ENCODE results near the gene OGG1. TPM values are rescaled to one million over a fixed set of nuclear protein-coding genes. Genes with fewer than 3 reads are reported as not detected.

OGG1 gene
- total and polyA plus RNA-seq, 9 of the 15 experiments (the other 6 are each of a cell fraction or from before 2014, with no cell fraction given), result 6.6 to 33.0 (median 24.4) TPM

DNA sequence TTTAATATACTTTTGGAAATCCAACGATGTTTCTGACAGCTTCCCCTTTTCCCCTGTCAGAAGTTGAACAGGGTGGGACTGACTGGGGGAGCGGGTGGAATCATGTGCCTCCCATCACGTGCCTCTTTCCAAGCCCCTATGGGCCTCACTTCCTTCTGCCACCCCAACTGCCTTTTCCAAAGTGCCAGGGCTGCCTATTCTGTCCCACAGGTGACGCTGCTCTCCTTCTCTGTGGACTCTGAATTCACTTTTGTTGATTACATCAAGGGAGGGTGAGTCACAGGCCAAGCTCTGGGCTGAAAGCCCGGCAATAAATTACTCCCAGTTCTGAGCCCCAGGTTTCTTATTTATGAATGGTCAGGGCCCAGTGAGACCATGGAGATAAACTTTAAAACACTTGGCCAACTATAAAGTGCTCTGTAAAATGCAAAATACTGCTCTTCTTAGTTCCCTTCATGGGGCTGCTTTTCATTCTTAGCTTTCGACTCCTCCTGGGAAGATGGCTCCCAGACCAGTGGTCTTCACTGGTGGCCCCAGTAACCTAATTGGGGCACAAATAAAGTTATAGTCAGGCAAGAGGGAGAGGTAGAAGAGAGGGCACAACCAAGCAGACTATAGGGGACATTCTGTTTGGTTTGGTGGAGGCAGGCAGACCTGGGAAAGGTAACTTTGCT is 33.9 kb upstream of the OGG1 start (continued):
- TF ChIP-seq, protein P1, sequence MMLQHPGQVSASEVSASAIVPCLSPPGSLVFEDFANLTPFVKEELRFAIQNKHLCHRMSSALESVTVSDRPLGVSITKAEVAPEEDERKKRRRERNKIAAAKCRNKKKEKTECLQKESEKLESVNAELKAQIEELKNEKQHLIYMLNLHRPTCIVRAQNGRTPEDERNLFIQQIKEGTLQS (IDR thresholded peaks at IDR 0.05), result peak; percentile 98
- TF ChIP-seq, protein P1 (CRISPR knock-in tag; conservative IDR thresholded peaks at IDR 0.05), result peak; percentile 99
- peak; percentile 38; the same call in 1 of the 2 replicates for TF ChIP-seq ZZZ3 (IDR thresholded peaks at IDR 0.05)
- TF ChIP-seq SIRT6 (IDR thresholded peaks at IDR 0.05; ENCODE audit: low read depth, low read length), result no peak
- TF ChIP-seq CBX2 (IDR thresholded peaks at IDR 0.05; ENCODE audit: insufficient read depth, low read length, poor library complexity, severe bottlenecking), result no peak
- no peak for TF ChIP-seq EZH2 (IDR thresholded peaks at IDR 0.05; ENCODE audit: borderline replicate concordance, low read depth, low read length)
- no peak; the same call in 1 of the 2 replicates for TF ChIP-seq CEBPB (tag; IDR thresholded peaks at IDR 0.05)
- TF ChIP-seq CBFA2T2 (conservative IDR thresholded peaks at IDR 0.05), result peak; percentile 76
- peak; percentile 60 for TF ChIP-seq TEAD4 (IDR thresholded peaks at IDR 0.05; ENCODE audit: low read length)
- TF ChIP-seq TEAD4 (CRISPR knock-in tag; IDR thresholded peaks at IDR 0.05; ENCODE audit: borderline replicate concordance), result no peak
- TF ChIP-seq, protein P2, sequence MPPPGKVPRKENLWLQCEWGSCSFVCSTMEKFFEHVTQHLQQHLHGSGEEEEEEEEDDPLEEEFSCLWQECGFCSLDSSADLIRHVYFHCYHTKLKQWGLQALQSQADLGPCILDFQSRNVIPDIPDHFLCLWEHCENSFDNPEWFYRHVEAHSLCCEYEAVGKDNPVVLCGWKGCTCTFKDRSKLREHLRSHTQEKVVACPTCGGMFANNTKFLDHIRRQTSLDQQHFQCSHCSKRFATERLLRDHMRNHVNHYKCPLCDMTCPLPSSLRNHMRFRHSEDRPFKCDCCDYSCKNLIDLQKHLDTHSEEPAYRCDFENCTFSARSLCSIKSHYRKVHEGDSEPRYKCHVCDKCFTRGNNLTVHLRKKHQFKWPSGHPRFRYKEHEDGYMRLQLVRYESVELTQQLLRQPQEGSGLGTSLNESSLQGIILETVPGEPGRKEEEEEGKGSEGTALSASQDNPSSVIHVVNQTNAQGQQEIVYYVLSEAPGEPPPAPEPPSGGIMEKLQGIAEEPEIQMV (tag; conservative IDR thresholded peaks at IDR 0.05; ENCODE audit: low read depth), result no peak
- TF ChIP-seq, protein P3, sequence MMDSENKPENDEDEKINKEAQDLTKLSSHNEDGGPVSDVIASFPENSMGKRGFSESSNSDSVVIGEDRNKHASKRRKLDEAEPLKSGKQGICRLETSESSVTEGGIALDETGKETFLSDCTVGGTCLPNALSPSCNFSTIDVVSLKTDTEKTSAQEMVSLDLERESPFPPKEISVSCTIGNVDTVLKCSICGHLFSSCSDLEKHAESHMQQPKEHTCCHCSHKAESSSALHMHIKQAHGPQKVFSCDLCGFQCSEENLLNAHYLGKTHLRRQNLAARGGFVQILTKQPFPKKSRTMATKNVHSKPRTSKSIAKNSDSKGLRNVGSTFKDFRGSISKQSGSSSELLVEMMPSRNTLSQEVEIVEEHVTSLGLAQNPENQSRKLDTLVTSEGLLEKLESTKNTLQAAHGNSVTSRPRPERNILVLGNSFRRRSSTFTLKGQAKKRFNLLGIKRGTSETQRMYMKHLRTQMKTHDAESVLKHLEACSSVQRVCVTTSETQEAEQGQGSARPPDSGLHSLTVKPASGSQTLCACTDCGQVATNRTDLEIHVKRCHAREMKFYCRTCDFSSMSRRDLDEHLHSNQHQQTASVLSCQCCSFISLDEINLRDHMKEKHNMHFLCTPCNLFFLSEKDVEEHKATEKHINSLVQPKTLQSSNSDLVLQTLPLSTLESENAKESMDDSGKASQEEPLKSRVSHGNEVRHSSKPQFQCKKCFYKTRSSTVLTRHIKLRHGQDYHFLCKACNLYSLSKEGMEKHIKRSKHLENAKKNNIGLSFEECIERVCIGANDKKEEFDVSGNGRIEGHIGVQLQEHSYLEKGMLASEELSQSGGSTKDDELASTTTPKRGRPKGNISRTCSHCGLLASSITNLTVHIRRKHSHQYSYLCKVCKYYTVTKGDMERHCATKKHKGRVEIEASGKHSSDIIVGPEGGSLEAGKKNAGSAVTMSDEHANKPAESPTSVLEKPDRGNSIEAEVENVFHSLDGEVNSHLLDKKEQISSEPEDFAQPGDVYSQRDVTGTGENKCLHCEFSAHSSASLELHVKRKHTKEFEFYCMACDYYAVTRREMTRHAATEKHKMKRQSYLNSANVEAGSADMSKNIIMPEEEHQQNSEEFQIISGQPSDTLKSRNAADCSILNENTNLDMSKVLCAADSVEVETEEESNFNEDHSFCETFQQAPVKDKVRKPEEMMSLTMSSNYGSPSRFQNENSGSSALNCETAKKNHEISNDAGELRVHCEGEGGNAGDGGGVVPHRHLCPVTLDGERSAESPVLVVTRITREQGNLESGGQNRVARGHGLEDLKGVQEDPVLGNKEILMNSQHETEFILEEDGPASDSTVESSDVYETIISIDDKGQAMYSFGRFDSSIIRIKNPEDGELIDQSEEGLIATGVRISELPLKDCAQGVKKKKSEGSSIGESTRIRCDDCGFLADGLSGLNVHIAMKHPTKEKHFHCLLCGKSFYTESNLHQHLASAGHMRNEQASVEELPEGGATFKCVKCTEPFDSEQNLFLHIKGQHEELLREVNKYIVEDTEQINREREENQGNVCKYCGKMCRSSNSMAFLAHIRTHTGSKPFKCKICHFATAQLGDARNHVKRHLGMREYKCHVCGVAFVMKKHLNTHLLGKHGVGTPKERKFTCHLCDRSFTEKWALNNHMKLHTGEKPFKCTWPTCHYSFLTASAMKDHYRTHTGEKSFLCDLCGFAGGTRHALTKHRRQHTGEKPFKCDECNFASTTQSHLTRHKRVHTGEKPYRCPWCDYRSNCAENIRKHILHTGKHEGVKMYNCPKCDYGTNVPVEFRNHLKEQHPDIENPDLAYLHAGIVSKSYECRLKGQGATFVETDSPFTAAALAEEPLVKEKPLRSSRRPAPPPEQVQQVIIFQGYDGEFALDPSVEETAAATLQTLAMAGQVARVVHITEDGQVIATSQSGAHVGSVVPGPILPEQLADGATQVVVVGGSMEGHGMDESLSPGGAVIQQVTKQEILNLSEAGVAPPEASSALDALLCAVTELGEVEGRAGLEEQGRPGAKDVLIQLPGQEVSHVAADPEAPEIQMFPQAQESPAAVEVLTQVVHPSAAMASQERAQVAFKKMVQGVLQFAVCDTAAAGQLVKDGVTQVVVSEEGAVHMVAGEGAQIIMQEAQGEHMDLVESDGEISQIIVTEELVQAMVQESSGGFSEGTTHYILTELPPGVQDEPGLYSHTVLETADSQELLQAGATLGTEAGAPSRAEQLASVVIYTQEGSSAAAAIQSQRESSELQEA (IDR thresholded peaks at IDR 0.05; ENCODE audit: low read depth), result no peak
- no peak for TF ChIP-seq HIVEP1 (CRISPR knock-in tag; IDR thresholded peaks at IDR 0.05)
- no peak for TF ChIP-seq ZBTB9 (CRISPR knock-in tag; IDR thresholded peaks at IDR 0.05)
- no peak for TF ChIP-seq ZNF699 (CRISPR knock-in tag; IDR thresholded peaks at IDR 0.05; ENCODE audit: insufficient replicate concordance)
